HEK293T (cell line): ENCODE measurements around the gene SNCAIP.
"Not testable (repeated sequence)": the region's sequence is repeated elsewhere in the genome, so short reads cannot be mapped to it uniquely, and the experiment has no call there.

Experiments used
- CTCF ChIA-PET: fragments of 350-600 bp; formaldehyde crosslinking; extraction: SDS; loops from one replicate; lab custom pipeline; 2021; ENCODE audit warnings: antibody characterized with exemption, inconsistent platforms; lab: Yijun Ruan, JAX
- POLR2A ChIA-PET: fragments of 350-600 bp; formaldehyde crosslinking; extraction: SDS; loops from one replicate; lab custom pipeline; 2020; ENCODE audit warnings: antibody characterized with exemption, inconsistent platforms; lab: Yijun Ruan, JAX
- DNase-seq: peaks from one replicate; pipeline ENCODE4 v3.0.0; 2012; ENCODE audit warnings: mixed read lengths; ENCODE audit errors: extremely low spot score
- ARNT ChIP-seq: fragments of 450-650 bp; IDR thresholded peaks from 2 replicates; pipeline ENCODE4 v1.6.1; 2017; ENCODE audit warnings: mild to moderate bottlenecking
- BHLHE40 ChIP-seq: fragments of 450-650 bp; IDR thresholded peaks from 2 replicates; pipeline ENCODE4 v1.6.1; 2016; ENCODE audit warnings: mild to moderate bottlenecking, moderate library complexity, borderline replicate concordance
- CTBP1 ChIP-seq: fragments of 450-650 bp; IDR thresholded peaks from 2 replicates; pipeline ENCODE4 v1.6.1; 2016; ENCODE audit warnings: borderline replicate concordance
- ELF4 ChIP-seq: fragments of 450-650 bp; IDR thresholded peaks from 2 replicates; pipeline ENCODE4 v1.6.1; 2017; ENCODE audit warnings: antibody characterized with exemption
- FOXA1 ChIP-seq: fragments of 450-650 bp; IDR thresholded peaks from 2 replicates; pipeline ENCODE4 v1.6.1; 2016; ENCODE audit warnings: mild to moderate bottlenecking
- FOXK2 ChIP-seq: fragments of 450-650 bp; IDR thresholded peaks from 2 replicates; pipeline ENCODE4 v1.6.1; 2016; ENCODE audit warnings: mild to moderate bottlenecking
- FOXM1 ChIP-seq: fragments of 450-650 bp; IDR thresholded peaks from 2 replicates; pipeline ENCODE4 v1.6.1; 2017; ENCODE audit warnings: mild to moderate bottlenecking, borderline replicate concordance
- HDGF ChIP-seq: fragments of 450-650 bp; IDR thresholded peaks from 2 replicates; pipeline ENCODE4 v1.6.1; 2017; ENCODE audit warnings: antibody characterized with exemption, borderline replicate concordance
- L3MBTL2 ChIP-seq: fragments of 450-650 bp; conservative IDR thresholded peaks from 2 replicates; pipeline ENCODE4 v1.6.1; 2016; ENCODE audit warnings: mild to moderate bottlenecking
- LEF1 ChIP-seq: fragments of 450-650 bp; IDR thresholded peaks from 2 replicates; pipeline ENCODE4 v1.6.1; 2017; ENCODE audit warnings: mild to moderate bottlenecking, borderline replicate concordance
- NFRKB ChIP-seq: fragments of 450-650 bp; IDR thresholded peaks from 2 replicates; pipeline ENCODE4 v1.6.1; 2016; ENCODE audit warnings: mild to moderate bottlenecking, moderate library complexity
- SP1 ChIP-seq: fragments of 450-650 bp; IDR thresholded peaks from 2 replicates; pipeline ENCODE4 v1.6.1; 2017
- SUZ12 ChIP-seq: fragments of 450-650 bp; IDR thresholded peaks from 2 replicates; pipeline ENCODE4 v1.6.1; 2016; ENCODE audit warnings: mild to moderate bottlenecking
- TARDBP ChIP-seq: fragments of 450-650 bp; IDR thresholded peaks from 2 replicates; pipeline ENCODE4 v1.6.1; 2016
- ZNF384 ChIP-seq: fragments of 450-650 bp; IDR thresholded peaks from 2 replicates; pipeline ENCODE4 v1.6.1; 2016
- TF ChIP-seq, protein P1 (sequence below): fragments of 450-650 bp; IDR thresholded peaks from 2 replicates; pipeline ENCODE4 v1.6.1; 2016

SNCAIP gene

DNA sequence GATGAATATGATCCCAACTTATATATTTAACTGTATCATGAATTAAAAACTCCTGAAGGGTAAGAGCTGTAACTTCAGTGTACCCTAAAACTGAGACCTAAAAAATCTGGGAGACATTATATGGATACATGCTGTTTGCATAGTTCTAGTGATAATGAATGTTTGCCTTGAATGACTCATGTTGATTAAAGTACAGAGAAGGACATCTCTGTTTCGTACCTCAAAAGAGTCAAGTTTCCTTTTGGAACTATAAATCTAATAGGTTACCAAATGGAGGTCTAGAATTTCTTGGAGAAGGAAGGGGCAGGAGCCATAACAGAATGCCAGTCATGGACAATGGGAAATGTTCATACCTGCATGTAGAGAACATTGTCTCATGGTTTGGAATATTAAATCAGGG lies 168.1 kb downstream of the SNCAIP start:
- no peak for DNase-seq
- ChIA-PET POLR2A (no interaction called here), CTCF (no interaction called here)
- TF ChIP-seq CTBP1 (no peak), L3MBTL2 (no peak), SUZ12 (no peak), LEF1 (no peak), NFRKB (no peak), SP1 (no peak), ELF4 (no peak), ARNT (no peak), TARDBP (no peak), FOXA1 (no peak), BHLHE40 (no peak)

DNA sequence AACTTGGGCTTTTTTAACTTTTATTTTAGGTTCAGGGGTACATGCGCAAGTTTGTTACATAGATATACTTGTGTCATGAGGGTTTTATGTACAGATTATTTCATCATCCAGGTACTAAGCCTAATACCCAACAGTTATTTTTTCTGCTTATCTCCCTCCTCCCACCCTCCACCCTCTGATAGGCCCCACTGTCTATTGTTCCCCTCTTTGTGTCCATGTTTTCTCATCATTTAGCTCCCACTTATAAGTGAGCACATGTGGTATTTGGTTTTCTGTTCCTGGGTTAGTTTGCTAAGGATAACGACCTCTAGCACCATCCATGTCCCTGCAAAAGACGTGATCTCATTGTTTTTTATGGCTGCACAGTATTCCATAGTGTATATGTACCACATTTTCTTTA lies 172.1 kb downstream of the SNCAIP start:
- POLR2A ChIA-PET: no interaction called here
- TF ChIP-seq FOXA1 (no peak), BHLHE40 (no peak), CTBP1 (no peak), SP1 (no peak), L3MBTL2 (no peak), NFRKB (no peak)
- TF ChIP-seq, protein P1, sequence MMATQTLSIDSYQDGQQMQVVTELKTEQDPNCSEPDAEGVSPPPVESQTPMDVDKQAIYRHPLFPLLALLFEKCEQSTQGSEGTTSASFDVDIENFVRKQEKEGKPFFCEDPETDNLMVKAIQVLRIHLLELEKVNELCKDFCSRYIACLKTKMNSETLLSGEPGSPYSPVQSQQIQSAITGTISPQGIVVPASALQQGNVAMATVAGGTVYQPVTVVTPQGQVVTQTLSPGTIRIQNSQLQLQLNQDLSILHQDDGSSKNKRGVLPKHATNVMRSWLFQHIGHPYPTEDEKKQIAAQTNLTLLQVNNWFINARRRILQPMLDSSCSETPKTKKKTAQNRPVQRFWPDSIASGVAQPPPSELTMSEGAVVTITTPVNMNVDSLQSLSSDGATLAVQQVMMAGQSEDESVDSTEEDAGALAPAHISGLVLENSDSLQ: no peak
- CTCF ChIA-PET: no interaction called here

DNA sequence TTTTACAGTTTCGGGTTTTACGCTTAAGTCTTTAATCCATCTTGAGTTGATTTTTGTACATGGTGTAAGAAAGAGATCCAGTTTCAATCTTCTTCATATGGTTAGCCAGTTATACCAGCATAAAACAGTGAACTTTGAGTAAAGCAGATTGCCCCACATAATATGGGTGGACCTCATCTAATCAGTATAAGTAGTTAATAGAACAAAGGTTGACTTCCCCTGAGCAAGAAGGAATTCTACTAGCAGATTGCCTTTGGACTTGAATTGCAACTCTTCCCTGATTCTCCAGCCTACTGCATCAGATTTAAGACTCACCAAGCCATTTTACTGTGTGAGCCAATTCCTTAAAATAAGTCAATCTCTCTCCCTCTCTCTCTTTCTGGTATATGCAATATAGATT lies 173.2 kb downstream of the SNCAIP start:
- no peak for DNase-seq
- no peak for TF ChIP-seq SP1
- no peak for TF ChIP-seq NFRKB
- no peak for TF ChIP-seq CTBP1
- no peak for TF ChIP-seq HDGF
- no peak for TF ChIP-seq SUZ12
- TF ChIP-seq FOXK2: no peak
- TF ChIP-seq ARNT: no peak
- TF ChIP-seq FOXM1: no peak
- TF ChIP-seq TARDBP: no peak
- TF ChIP-seq BHLHE40: no peak
- no peak for TF ChIP-seq LEF1
- TF ChIP-seq ZNF384: no peak
- TF ChIP-seq ELF4: no peak
- TF ChIP-seq FOXA1: no peak
- TF ChIP-seq, protein P1: no peak
- ChIA-PET POLR2A (no interaction called here), CTCF (no interaction called here)

More for the DNA sequence above, 172.1 kb downstream of the SNCAIP start:
- no peak for DNase-seq

DNA sequence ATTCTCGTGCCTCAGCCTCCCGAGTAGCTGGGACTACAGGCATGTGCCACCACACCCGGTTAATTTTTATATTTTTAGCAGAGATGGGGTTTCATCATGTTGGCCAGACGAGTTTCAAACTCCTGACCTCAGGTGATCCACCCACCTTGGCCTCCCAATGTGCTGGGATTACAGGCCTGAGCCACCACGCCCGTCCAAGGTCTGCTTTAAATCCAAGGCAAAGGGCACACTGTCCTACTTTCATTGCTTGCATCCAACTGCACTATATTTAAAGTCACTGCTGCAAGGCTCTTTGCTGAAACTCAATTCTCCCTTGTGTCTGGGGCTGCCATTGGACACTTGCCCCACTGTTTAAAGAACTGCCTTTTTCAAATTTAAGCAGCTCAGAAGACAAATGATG lies 174.6 kb downstream of the SNCAIP start:
- DNase-seq, POLR2A ChIA-PET: not testable (repeated sequence)
- CTCF ChIA-PET: interaction anchor here (0.6 kb wide), 1 partner anchor 45 kb away, joined by 3 read pairs; no protein-coding TSS in a partner anchor

DNA sequence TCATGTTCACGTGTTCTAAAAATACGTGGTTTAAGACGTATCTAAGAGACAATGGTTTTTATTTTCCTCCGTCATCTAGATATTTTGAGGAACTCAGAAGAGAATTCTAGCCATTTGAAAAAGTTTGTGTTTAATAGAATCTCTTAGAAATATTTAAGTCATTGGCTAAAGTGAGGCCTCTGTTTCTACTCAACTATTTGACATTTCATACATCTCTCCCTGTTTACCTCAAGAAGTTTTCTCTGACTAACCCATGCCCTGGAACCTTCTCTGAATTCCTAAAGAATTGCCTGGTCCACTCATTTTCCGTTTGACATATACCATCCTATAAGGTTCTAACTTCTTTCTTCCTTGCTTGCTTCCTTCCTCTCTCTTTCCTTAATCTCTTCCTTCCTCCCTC lies 178.7 kb downstream of the SNCAIP start:
- ChIA-PET POLR2A (no interaction called here), CTCF (no interaction called here)

DNA sequence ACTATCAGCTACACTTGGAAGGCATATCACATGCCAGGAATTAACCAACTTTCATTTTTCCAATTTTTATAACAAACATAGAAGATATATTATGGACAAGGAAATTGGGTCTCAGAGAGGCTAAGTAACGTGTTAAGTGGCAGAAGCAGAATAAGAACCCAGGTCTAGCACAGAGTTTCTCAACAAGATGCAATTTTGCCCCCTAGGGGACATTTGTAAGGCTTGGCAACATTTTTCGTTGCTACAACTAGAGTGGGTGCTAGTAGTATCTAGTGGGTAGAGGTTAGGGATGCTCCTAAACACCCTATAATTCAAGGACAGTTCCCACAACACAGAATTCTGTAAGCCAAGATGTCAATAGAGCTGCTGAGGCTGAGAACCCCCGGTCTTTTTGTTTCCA lies 180.6 kb downstream of the SNCAIP start:
- POLR2A ChIA-PET: no interaction called here
- peak; percentile 27 for DNase-seq
- CTCF ChIA-PET: interaction anchor here (0.6 kb wide), 1 partner anchor 500 kb away, joined by 5 read pairs; no protein-coding TSS in a partner anchor
- no peak for TF ChIP-seq ARNT

More for the DNA sequence above, 178.7 kb downstream of the SNCAIP start:
- no peak for DNase-seq
- TF ChIP-seq TARDBP (no peak), ELF4 (no peak), LEF1 (no peak), SP1 (no peak), NFRKB (no peak), L3MBTL2 (no peak)

DNA sequence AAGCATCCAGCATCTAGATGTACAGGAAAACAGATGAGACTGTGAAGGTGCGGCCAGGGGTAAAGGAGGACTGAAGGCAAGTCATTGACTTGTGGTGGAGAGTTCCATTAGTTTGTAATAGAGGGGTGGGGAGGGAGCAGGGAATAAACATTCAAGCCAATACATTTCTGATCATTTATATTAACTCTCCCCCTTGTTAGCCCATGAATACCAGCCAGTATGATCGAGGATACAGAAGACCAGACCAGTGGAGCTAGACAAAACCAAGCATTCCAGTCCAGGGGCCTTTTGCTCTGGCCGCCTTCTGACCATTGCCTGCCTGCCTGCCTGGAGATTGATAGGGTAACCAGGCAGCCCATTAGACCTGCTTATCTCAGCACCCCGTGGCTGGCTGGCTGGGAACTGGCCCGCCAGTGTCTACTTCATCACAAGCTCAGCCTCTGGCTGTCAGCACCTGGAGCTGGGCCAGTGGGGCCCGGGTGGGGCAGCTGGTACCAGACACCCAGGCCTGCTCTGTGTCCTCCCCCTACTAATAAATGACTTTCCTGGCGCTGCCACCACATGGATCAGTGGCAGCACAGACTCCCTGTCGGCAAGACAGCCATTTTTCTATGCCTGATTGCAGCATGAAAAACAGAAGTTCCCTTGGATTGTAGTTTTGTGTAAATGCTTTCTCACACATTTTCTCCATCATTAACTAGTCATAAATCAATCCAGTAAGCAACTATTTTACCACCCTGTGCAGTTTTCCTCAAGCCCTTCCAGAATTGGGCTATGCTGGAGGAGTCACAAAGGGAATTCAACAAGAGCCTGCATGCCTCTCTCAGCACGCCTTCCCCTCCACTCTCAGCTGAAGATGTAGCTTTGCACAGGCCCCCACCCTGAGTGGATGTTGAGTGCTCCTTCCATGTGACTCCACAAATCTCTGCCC lies 181.3 kb downstream of the SNCAIP start:
- TF ChIP-seq HDGF (no peak), SUZ12 (no peak), LEF1 (no peak), L3MBTL2 (no peak)
- TF ChIP-seq, protein P1: peak; percentile 53
- peak; percentile 39 for DNase-seq
- ChIA-PET CTCF (interaction anchor here (0.6 to 2.6 kb wide), 4 partner anchors 35 to 417 kb away, joined by 3 to 9 read pairs (median 4); no protein-coding TSS in a partner anchor), POLR2A (no interaction called here)
